CD4-positive, alpha-beta memory T cell (primary cell): ENCODE results near the gene MARK4. TPM values are rescaled to one million over a fixed set of nuclear protein-coding genes. Genes with fewer than 3 reads are reported as not detected.

ENCODE experiments used
- CTCF ChIA-PET: fragments of 350-600 bp; sonication (Branson Sonifier 250); formaldehyde crosslinking; loops from one replicate; lab custom pipeline; 2021; ENCODE audit warnings: inconsistent platforms; ENCODE audit not compliant: partially characterized antibody; lab: Charles Lee
- POLR2A ChIA-PET: fragments of 350-600 bp; sonication (Branson Sonifier 250); formaldehyde crosslinking; loops from one replicate; lab custom pipeline; 2021; ENCODE audit not compliant: partially characterized antibody; lab: Charles Lee
- DNase-seq, 5 donors: peaks; one replicate each; pipeline versions ENCODE4 v3.0.0 to v3.0.0-alpha.2; 2020 to 2022; ENCODE audit warnings: mixed read lengths in 1 of 5
- H3K27ac ChIP-seq: one replicate; pipeline ENCODE4 v1.7.0; 2013; ENCODE audit warnings: low read depth, low read length
- H3K27me3 ChIP-seq: 2 replicates; pipeline ENCODE4 v1.7.0; 2013; ENCODE audit warnings: mild to moderate bottlenecking, low read length, moderate library complexity; ENCODE audit not compliant: insufficient read depth
- H3K36me3 ChIP-seq: 2 replicates; pipeline ENCODE4 v1.7.0; 2013; ENCODE audit warnings: mild to moderate bottlenecking, low read length, moderate library complexity; ENCODE audit not compliant: insufficient read depth
- H3K4me1 ChIP-seq: 2 replicates; pipeline ENCODE4 v1.7.0; 2013; ENCODE audit warnings: mild to moderate bottlenecking, low read length, moderate library complexity; ENCODE audit not compliant: insufficient read depth
- H3K4me3 ChIP-seq, 2 donors: one replicate each; pipeline ENCODE4 v1.7.0; 2013; ENCODE audit warnings: low read length in 2 of 2, mild to moderate bottlenecking in 1 of 2
- H3K9me3 ChIP-seq, 2 donors: one replicate each; pipeline ENCODE4 v1.7.0; 2013; ENCODE audit warnings: low read length in 2 of 2, control low read depth in 1 of 2; ENCODE audit not compliant: control insufficient read depth in 1 of 2
- H3K27ac Mint-ChIP-seq, 7 donors: one replicate each; pipeline ENCODE4 v1.8.0; 2020 to 2021; ENCODE audit warnings: mixed read lengths in 7 of 7, mild to moderate bottlenecking in 6 of 7, inconsistent platforms in 3 of 7, moderate library complexity in 3 of 7
- H3K27me3 Mint-ChIP-seq, 2 donors: one replicate each; pipeline ENCODE4 v1.8.0; 2020 to 2021; ENCODE audit warnings: mixed read lengths in 2 of 2
- H3K36me3 Mint-ChIP-seq, 2 donors: one replicate each; pipeline ENCODE4 v1.8.0; 2020 to 2021; ENCODE audit warnings: mixed read lengths in 2 of 2, inconsistent platforms in 1 of 2, mild to moderate bottlenecking in 1 of 2
- H3K4me1 Mint-ChIP-seq, 4 donors: one replicate each; pipeline ENCODE4 v1.8.0; 2020 to 2021; ENCODE audit warnings: mixed read lengths in 4 of 4, mild to moderate bottlenecking in 1 of 4
- H3K4me3 Mint-ChIP-seq, 8 donors: one replicate each; pipeline ENCODE4 v1.8.0; 2020 to 2021; ENCODE audit warnings: mixed read lengths in 8 of 8, mild to moderate bottlenecking in 7 of 8, moderate library complexity in 6 of 8, inconsistent platforms in 3 of 8
- H3K9me3 Mint-ChIP-seq, 8 donors: one replicate each; pipeline ENCODE4 v1.8.0; 2020 to 2021; ENCODE audit warnings: mixed read lengths in 8 of 8, mild to moderate bottlenecking in 5 of 8, inconsistent platforms in 3 of 8, moderate library complexity in 1 of 8
- intact Hi-C: fragments of 100-400 bp; cut with micrococcal nuclease; formaldehyde crosslinking; loops from one replicate; pipeline ENCODE4 v1.15.1; 2023
- polyA plus RNA-seq, 2 donors: library from polyadenylated mRNA; unstranded; fragments of 300-500 nt; fragmentation: Illumina TruSeq; gene quantifications; one replicate each; pipeline ENCODE4 v1.2.3, GENCODE V29; 2021
- total RNA-seq, 2 experiments: library from RNA; stranded (reverse); gene quantifications; one replicate each; pipeline ENCODE4 v1.2.3, GENCODE V29; 2021

Gene MARK4
- total and polyA plus RNA-seq, 4 experiments from 2014 or later = 0.11 to 25.2 (median 13.0) TPM

GRCh38 chr19:45339629-45340028 lies 88.6 kb downstream of the MARK4 start:
- Histone ChIP-seq H3K27me3 (peaks cover 5% of the 10 kb centered on the region), H3K9me3 (no peaks in the 10 kb centered on the region), H3K36me3 (no peaks in the 10 kb centered on the region), H3K4me3 (no peak overlapping the region), H3K27ac (no peak overlapping the region), H3K4me1 (no peaks in the 10 kb centered on the region)
- intact Hi-C loops = loop anchor here (2.0 to 5.0 kb wide), 4 partner anchors 323 to 652 kb away; no protein-coding TSS in a partner anchor
- peaks cover 19 to 24% of the 10 kb centered on the region in 2 donors for H3K27me3 Mint-ChIP-seq
- H3K4me1 Mint-ChIP-seq = peaks cover 2 to 6% (median 4%) of the 10 kb centered on the region in 4 donors
- H3K27ac Mint-ChIP-seq = no peak overlapping the region
- H3K4me3 Mint-ChIP-seq = peak overlapping the region in 1 of 8 donors; percentile 65
- no peaks in the 10 kb centered on the region for H3K9me3 Mint-ChIP-seq
- no peaks in the 10 kb centered on the region for H3K36me3 Mint-ChIP-seq
- ChIA-PET CTCF (interaction anchor here (1.4 to 1.5 kb wide), 3 partner anchors 9 to 91 kb away, joined by 3 read pairs; no protein-coding TSS in a partner anchor), POLR2A (no interaction called here)
- DNase-seq = no peak

- ChIA-PET POLR2A (no interaction called here), CTCF (no interaction called here)
- H3K36me3 Mint-ChIP-seq = no peaks in the 10 kb centered on the region
- peaks cover 2 to 6% (median 4%) of the 10 kb centered on the region in 4 donors for H3K4me1 Mint-ChIP-seq
- peak within 1 kb of the TSS; percentile 16 to 77 (median 37) for H3K4me3 Mint-ChIP-seq
- no peak within 1 kb of the TSS for H3K4me3 ChIP-seq
- intact Hi-C loops = no loop called here
- H3K27ac Mint-ChIP-seq = no peak within 1 kb of the TSS
- no peak within 1 kb of the TSS for H3K27ac ChIP-seq
- H3K9me3 ChIP-seq = no peaks in the 10 kb centered on the region
- peaks cover 5% of the 10 kb centered on the region for H3K27me3 ChIP-seq
- DNase-seq = peak in 4 of 5 donors; percentile 21 to 42 (median 31)
- no peaks in the 10 kb centered on the region for H3K4me1 ChIP-seq
- no peaks in the 10 kb centered on the region for H3K36me3 ChIP-seq
- H3K27me3 Mint-ChIP-seq = peaks cover 20 to 26% of the 10 kb centered on the region in 2 donors
- H3K9me3 Mint-ChIP-seq = no peaks in the 10 kb centered on the region
These were observed 89.3 kb downstream of the MARK4 start, which contains the start of gene KLC3 for GRCh38 chr19:45340232-45340898. KLC3 (plus strand) TSS chr19:45340750; CDS start chr19:45345542, 4,792 bp downstream.

GRCh38 chr19:45340899-45341453 lies 89.9 kb downstream of the MARK4 start:
- Mint-ChIP-seq H3K4me1 (peaks cover 2 to 6% (median 4%) of the 10 kb centered on the region in 4 donors), H3K27me3 (peaks cover 21 to 26% of the 10 kb centered on the region in 2 donors), H3K36me3 (no peaks in the 10 kb centered on the region), H3K27ac (no peak overlapping the region), H3K4me3 (no peak overlapping the region), H3K9me3 (no peaks in the 10 kb centered on the region)
- intact Hi-C loops = no loop called here
- POLR2A ChIA-PET = no interaction called here
- Histone ChIP-seq H3K27me3 (peaks cover 5% of the 10 kb centered on the region), H3K4me3 (no peak overlapping the region), H3K4me1 (no peaks in the 10 kb centered on the region), H3K9me3 (no peaks in the 10 kb centered on the region), H3K27ac (no peak overlapping the region), H3K36me3 (no peaks in the 10 kb centered on the region)
- CTCF ChIA-PET = no interaction called here
- DNase-seq = peak in 1 of 5 donors; percentile 3

- Histone ChIP-seq H3K4me3 (no peak overlapping the region), H3K36me3 (no peaks in the 10 kb centered on the region), H3K9me3 (no peaks in the 10 kb centered on the region), H3K4me1 (no peaks in the 10 kb centered on the region), H3K27ac (no peak overlapping the region), H3K27me3 (peaks cover 5% of the 10 kb centered on the region)
- Mint-ChIP-seq H3K27me3 (peaks cover 21% of the 10 kb centered on the region in 2 donors), H3K4me1 (peaks cover 2 to 6% (median 4%) of the 10 kb centered on the region in 4 donors), H3K9me3 (no peaks in the 10 kb centered on the region), H3K27ac (no peak overlapping the region), H3K4me3 (no peak overlapping the region), H3K36me3 (no peaks in the 10 kb centered on the region)
- ChIA-PET POLR2A (no interaction called here), CTCF (no interaction called here)
- no peak for DNase-seq
- intact Hi-C loops = no loop called here
These were observed 91.8 kb downstream of the MARK4 start for GRCh38 chr19:45342911-45343310.

- no peak overlapping the region for H3K27ac ChIP-seq
- H3K27me3 ChIP-seq = peaks cover 5% of the 10 kb centered on the region
- Mint-ChIP-seq H3K27ac (peak overlapping the region in 1 of 7 donors; percentile 5), H3K4me3 (no peak overlapping the region), H3K4me1 (peaks cover 0 to 6% (median 2%) of the 10 kb centered on the region in 4 donors), H3K9me3 (no peaks in the 10 kb centered on the region), H3K36me3 (no peaks in the 10 kb centered on the region), H3K27me3 (peaks cover 12 to 14% of the 10 kb centered on the region in 2 donors)
- ChIA-PET CTCF (no interaction called here), POLR2A (no interaction called here)
- no peaks in the 10 kb centered on the region for H3K36me3 ChIP-seq
- H3K9me3 ChIP-seq = no peaks in the 10 kb centered on the region
- no peak overlapping the region for H3K4me3 ChIP-seq
- no peaks in the 10 kb centered on the region for H3K4me1 ChIP-seq
- intact Hi-C loops = no loop called here
- DNase-seq = no peak
These were observed 93.8 kb downstream of the MARK4 start for GRCh38 chr19:45344621-45345505.

- H3K4me1 Mint-ChIP-seq = no peaks in the 10 kb centered on the region
- H3K27ac ChIP-seq = no peak overlapping the region
- CTCF ChIA-PET = no interaction called here
- H3K27me3 ChIP-seq = peaks cover 5% of the 10 kb centered on the region
- intact Hi-C loops = no loop called here
- H3K4me3 Mint-ChIP-seq = no peak overlapping the region
- no peaks in the 10 kb centered on the region for H3K36me3 ChIP-seq
- no peaks in the 10 kb centered on the region for H3K36me3 Mint-ChIP-seq
- H3K4me1 ChIP-seq = no peaks in the 10 kb centered on the region
- no peak overlapping the region for H3K4me3 ChIP-seq
- H3K27ac Mint-ChIP-seq = no peak overlapping the region
- H3K9me3 Mint-ChIP-seq = no peaks in the 10 kb centered on the region
- H3K27me3 Mint-ChIP-seq = peaks cover 8 to 10% of the 10 kb centered on the region in 2 donors
- no peaks in the 10 kb centered on the region for H3K9me3 ChIP-seq
- DNase-seq = no peak
- POLR2A ChIA-PET = no interaction called here
These were observed 94.4 kb downstream of the MARK4 start for GRCh38 chr19:45345506-45345860.

- ChIA-PET CTCF (no interaction called here), POLR2A (no interaction called here)
- no peak for DNase-seq
- Histone ChIP-seq H3K27me3 (no peaks in the 10 kb centered on the region), H3K4me1 (no peaks in the 10 kb centered on the region), H3K36me3 (no peaks in the 10 kb centered on the region), H3K27ac (no peak overlapping the region), H3K9me3 (no peaks in the 10 kb centered on the region), H3K4me3 (no peak overlapping the region)
- no peaks in the 10 kb centered on the region for H3K9me3 Mint-ChIP-seq
- no peaks in the 10 kb centered on the region for H3K4me1 Mint-ChIP-seq
- peaks cover 0 to 4% of the 10 kb centered on the region in 2 donors for H3K36me3 Mint-ChIP-seq
- H3K27me3 Mint-ChIP-seq = peaks cover 8 to 10% of the 10 kb centered on the region in 2 donors
- H3K4me3 Mint-ChIP-seq = no peak overlapping the region
- no peak overlapping the region for H3K27ac Mint-ChIP-seq
- intact Hi-C loops = no loop called here
These were observed 95.4 kb downstream of the MARK4 start for GRCh38 chr19:45346449-45346848.
